Measurements from ENCODE around the gene PDAP1. TPM values are rescaled to one million over a fixed set of nuclear protein-coding genes. Genes with fewer than 3 reads are reported as not detected.

The PDAP1 gene
- total and polyA plus RNA-seq, 2 of the 8 experiments (the other 6 are each of a cell fraction or from before 2014, with no cell fraction given), result 26.6 to 169 TPM

- TF ChIP-seq CTCF (IDR thresholded peaks at IDR 0.05; ENCODE audit: control extremely low read depth in 1 of 3, insufficient read depth in 1 of 3, low read depth in 1 of 3, low read length in 3 of 3), result no peak
- TF ChIP-seq TAF7 (optimal IDR thresholded peaks at IDR 0.05; ENCODE audit: borderline replicate concordance, low read depth, low read length), result no peak
- no peak for TF ChIP-seq JUND (IDR thresholded peaks at IDR 0.05; ENCODE audit: low read length)
- TF ChIP-seq EP300 (IDR thresholded peaks at IDR 0.05; ENCODE audit: borderline replicate concordance in 1 of 2, low read depth in 2 of 2, low read length in 2 of 2), result no peak
- TF ChIP-seq RXRA (IDR thresholded peaks at IDR 0.05; ENCODE audit: insufficient read depth, low read depth, low read length), result no peak
Observed at GRCh38 chr7:99448855-99449254, 40.5 kb upstream of the PDAP1 start (continued).
